GM06990 (cell line): Measurements from ENCODE around the gene SERPINB8.
"Not testable (repeated sequence)": the region's sequence is repeated elsewhere in the genome, so short reads cannot be mapped to it uniquely, and the experiment has no call there.

Source experiments
- DNase-seq: peaks from one replicate; pipeline ENCODE4 v3.0.0-alpha.2; 2011; ENCODE audit not compliant: insufficient read length; ENCODE audit errors: extremely low read depth
- H3K27me3 ChIP-seq: replicated peaks from 2 replicates; pipeline ENCODE4 v1.6.0; 2011; ENCODE audit warnings: low read length; ENCODE audit not compliant: control insufficient read depth, insufficient read depth
- H3K36me3 ChIP-seq: 2 replicates; pipeline ENCODE4 v1.5.1; 2011; ENCODE audit warnings: low read length; ENCODE audit not compliant: control insufficient read depth, insufficient read depth
- H3K4me3 ChIP-seq: replicated peaks from 2 replicates; pipeline ENCODE4 v1.5.1; 2011; ENCODE audit warnings: low read depth, mild to moderate bottlenecking, control low read depth, low read length
- TF ChIP-seq, protein P1 (sequence below): IDR thresholded peaks from 2 replicates; pipeline ENCODE4 v1.5.1; 2011; ENCODE audit warnings: low read length, control low read depth, mild to moderate bottlenecking, inconsistent platforms; ENCODE audit not compliant: insufficient read depth, poor library complexity, severe bottlenecking

SERPINB8 gene

DNA sequence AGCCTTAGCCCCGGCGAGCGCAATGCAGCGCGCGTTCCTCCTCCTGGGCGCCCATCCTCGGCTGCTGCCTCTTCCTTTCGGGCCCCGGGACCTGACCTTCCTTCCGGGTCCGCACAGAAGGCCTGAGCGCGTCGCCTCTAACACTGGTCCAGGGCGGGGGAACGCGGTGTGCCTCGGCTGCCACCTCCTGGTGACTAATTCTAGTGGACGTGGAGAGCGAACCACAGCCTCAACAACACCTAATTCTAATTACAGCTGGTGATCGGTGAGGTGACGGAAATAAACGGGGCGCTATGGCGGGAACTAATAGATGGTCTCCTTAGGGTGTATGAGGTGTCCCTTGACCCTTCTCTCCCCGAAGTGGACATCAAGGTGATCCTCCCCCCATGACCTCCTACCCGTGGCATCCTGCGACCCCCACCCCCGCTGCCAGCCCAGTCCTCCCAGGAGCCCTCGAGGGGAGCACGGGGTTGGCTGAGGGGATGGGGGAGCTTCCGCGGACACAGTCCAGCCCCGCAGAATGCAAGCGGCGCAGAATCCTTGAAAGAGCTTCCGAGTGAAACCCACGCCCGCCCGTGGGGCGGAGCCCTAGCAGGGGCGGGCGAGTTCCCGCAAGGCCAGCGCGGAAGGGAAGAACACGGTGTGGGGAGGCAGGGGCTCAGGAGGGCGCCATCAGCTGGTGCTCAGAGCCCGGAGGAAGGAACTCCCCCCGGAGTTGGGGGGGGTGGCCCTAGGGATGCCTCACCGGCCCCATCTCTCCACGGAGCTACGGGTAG, 33.5 kb upstream of the SERPINB8 start:
- H3K27me3 ChIP-seq = no peaks in the 10 kb centered on the region
- H3K36me3 ChIP-seq = no peaks in the 10 kb centered on the region
- TF ChIP-seq, protein P1, sequence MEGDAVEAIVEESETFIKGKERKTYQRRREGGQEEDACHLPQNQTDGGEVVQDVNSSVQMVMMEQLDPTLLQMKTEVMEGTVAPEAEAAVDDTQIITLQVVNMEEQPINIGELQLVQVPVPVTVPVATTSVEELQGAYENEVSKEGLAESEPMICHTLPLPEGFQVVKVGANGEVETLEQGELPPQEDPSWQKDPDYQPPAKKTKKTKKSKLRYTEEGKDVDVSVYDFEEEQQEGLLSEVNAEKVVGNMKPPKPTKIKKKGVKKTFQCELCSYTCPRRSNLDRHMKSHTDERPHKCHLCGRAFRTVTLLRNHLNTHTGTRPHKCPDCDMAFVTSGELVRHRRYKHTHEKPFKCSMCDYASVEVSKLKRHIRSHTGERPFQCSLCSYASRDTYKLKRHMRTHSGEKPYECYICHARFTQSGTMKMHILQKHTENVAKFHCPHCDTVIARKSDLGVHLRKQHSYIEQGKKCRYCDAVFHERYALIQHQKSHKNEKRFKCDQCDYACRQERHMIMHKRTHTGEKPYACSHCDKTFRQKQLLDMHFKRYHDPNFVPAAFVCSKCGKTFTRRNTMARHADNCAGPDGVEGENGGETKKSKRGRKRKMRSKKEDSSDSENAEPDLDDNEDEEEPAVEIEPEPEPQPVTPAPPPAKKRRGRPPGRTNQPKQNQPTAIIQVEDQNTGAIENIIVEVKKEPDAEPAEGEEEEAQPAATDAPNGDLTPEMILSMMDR = peak; percentile 70
- DNase-seq = peak; percentile 90
- peak overlapping the region; percentile 68 for H3K4me3 ChIP-seq

DNA sequence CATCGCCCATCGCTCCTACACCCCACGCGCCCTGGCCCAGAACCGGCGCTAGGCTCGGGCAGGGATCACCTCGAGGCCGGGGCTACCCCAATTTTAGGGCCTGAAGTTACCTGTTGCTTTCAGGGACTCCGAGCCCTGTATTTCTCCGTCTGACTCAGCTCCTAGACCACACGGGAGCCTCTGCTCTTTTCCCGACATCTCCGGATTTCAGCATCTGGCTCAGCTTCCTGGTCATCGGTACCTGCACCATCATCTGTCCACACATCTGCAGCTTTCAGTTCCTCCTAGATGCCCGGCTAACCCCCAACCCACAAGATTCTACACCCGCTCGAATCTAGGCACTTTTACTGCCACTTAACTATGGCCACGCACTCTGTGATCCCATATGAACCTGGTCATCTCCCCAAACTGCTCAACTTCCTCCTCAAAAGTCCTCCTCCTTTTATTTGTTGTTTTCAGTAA, 32.9 kb upstream of the SERPINB8 start:
- TF ChIP-seq, protein P1 = no peak
- H3K27me3 ChIP-seq = no peaks in the 10 kb centered on the region
- peak overlapping the region; percentile 68 for H3K4me3 ChIP-seq
- H3K36me3 ChIP-seq = no peaks in the 10 kb centered on the region
- DNase-seq = no peak

DNA sequence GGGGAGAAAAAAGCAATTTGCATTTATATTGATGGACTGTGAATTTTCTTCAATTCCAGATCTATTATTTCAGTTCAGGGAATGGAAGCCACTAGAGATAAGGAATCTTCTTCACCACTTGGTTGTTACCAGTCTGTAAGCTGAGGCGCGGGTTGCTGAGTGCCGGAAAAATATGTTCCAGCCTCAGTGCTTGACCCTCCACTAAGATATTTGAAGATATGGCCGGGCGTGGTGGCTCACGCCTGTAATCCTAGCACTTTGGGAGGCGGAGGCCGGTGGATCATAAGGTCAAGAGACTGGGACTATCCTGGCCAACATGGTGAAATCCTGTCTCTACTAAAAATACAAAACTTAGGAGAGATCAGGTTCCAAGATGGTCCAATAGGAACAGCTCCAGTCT, 29.9 kb upstream of the SERPINB8 start:
- DNase-seq = no peak
- Histone ChIP-seq H3K4me3 (no peak overlapping the region), H3K36me3 (no peaks in the 10 kb centered on the region), H3K27me3 (no peaks in the 10 kb centered on the region)
- TF ChIP-seq, protein P1 = no peak

DNA sequence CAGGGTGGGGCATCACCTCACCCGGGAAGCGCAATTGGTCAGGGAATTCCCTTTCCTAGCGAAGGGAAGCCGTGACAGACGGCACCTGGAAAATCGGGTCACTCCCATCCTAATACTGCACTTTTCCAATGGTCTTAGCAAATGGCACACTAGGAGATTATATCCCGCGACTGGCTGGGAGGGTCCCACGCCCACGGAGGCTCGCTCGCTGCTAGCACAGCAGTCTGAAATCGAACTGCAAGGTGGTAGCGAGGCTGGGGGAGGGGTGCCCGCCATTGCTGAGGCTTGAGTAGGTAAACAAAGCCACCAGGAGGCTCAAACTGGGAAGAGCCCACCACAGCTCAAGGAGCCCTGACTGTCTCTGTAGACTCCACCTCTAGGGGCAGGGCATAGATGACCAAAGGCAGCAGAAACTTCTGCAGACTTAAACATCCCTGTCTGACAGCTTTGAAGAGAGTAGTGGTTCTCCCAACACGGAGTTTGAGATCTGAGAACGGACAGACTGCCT, 29.3 kb upstream of the SERPINB8 start:
- not testable (repeated sequence) for H3K36me3 ChIP-seq, H3K27me3 ChIP-seq, DNase-seq, H3K4me3 ChIP-seq

DNA sequence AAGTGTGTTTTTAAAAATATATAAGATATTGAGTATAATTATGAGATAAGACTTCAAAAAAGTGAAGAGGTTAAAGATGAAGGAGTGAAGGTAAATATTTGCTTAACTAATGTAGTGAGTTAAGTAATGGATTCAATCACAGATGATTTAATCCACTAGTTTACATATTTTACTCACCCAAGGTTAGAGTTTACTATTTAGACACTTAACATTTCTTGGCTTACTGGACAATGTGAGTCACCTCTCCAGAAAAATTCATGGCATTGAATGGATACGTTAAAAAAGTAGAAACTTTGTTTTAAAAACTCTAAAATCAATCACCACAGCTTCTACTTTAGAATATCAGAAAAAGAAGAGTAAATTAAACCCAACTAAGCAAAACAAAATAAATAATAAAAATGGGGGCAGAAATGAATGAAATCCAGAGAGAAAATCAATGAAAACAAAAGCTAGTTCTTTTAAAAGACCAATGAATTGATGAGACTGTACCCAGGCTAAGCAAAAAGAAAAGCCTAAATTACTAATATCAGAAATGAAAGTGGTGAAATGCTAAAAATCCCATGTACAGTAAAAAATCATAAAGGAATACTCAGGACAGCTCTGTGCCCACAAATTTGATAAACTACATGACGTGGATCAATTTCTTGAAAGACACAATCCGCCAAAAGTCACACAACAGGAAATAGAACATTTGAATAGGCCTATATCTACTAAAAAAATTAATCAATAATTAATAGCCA, 22.7 kb upstream of the SERPINB8 start:
- Histone ChIP-seq H3K27me3 (no peaks in the 10 kb centered on the region), H3K36me3 (no peaks in the 10 kb centered on the region), H3K4me3 (no peak overlapping the region)
- TF ChIP-seq, protein P1 = no peak
- no peak for DNase-seq
